Caco-2 (cell line): ENCODE data around the gene CDH10. TPM values are rescaled to one million over a fixed set of nuclear protein-coding genes. Genes with fewer than 3 reads are reported as not detected.

Source experiments
- BruUV-seq: library from RNA; stranded (reverse); fragments of 400-500 nt; replicated peaks from 2 replicates; lab custom pipeline; 2021; lab: Mats Ljungman, UMichigan
- CTCF ChIA-PET: fragments of 300-600 bp; sonication (Branson Sonifier 250); formaldehyde crosslinking; loops from one replicate; lab custom pipeline; 2022; ENCODE audit warnings: antibody characterized with exemption; lab: Charles Lee
- POLR2A ChIA-PET: fragments of 300-600 bp; sonication (Branson Sonifier 250); formaldehyde crosslinking; loops from one replicate; lab custom pipeline; 2022; ENCODE audit warnings: antibody characterized with exemption; lab: Charles Lee
- DNase-seq, 2 experiments: peaks; one replicate each; pipeline versions ENCODE4 v3.0.0 to v3.0.0-alpha.2; 2020 to 2022
- H3K27me3 ChIP-seq: replicated peaks from 2 replicates; pipeline ENCODE4 v1.6.0; 2011; ENCODE audit warnings: low read length; ENCODE audit not compliant: control insufficient read depth, insufficient read depth
- H3K36me3 ChIP-seq: 2 replicates; pipeline ENCODE4 v1.5.1; 2011; ENCODE audit warnings: low read length; ENCODE audit not compliant: control insufficient read depth, insufficient read depth
- H3K4me1 ChIP-seq: fragments of 250-450 bp; sonication (Bioruptor Pico); 2 replicates; pipeline ENCODE4 v1.5.1; 2020; ENCODE audit warnings: mild to moderate bottlenecking
- H3K4me3 ChIP-seq: 2 replicates; pipeline ENCODE4 v1.5.1; 2011; ENCODE audit warnings: low read depth, mild to moderate bottlenecking, control low read depth, low read length
- H3K9me3 ChIP-seq: fragments of 250-450 bp; sonication (Bioruptor Pico); 2 replicates; pipeline ENCODE4 v1.5.1; 2020; ENCODE audit warnings: mild to moderate bottlenecking, moderate library complexity
- H3K27ac Mint-ChIP-seq: one replicate; pipeline ENCODE4 v1.8.0; 2022; ENCODE audit warnings: mixed read lengths; ENCODE audit not compliant: unreplicated experiment
- H3K27me3 Mint-ChIP-seq: one replicate; pipeline ENCODE4 v1.8.0; 2022; ENCODE audit warnings: mixed read lengths; ENCODE audit not compliant: insufficient read depth, unreplicated experiment
- H3K36me3 Mint-ChIP-seq: one replicate; pipeline ENCODE4 v1.8.0; 2022; ENCODE audit warnings: mild to moderate bottlenecking, mixed read lengths; ENCODE audit not compliant: insufficient read depth, unreplicated experiment
- H3K4me1 Mint-ChIP-seq: one replicate; pipeline ENCODE4 v1.8.0; 2022; ENCODE audit warnings: low read depth, mixed read lengths; ENCODE audit not compliant: unreplicated experiment
- H3K4me3 Mint-ChIP-seq: one replicate; pipeline ENCODE4 v1.8.0; 2022; ENCODE audit warnings: mild to moderate bottlenecking, moderate library complexity, mixed read lengths; ENCODE audit not compliant: unreplicated experiment
- H3K9me3 Mint-ChIP-seq: one replicate; pipeline ENCODE4 v1.8.0; 2022; ENCODE audit warnings: mixed read lengths; ENCODE audit not compliant: unreplicated experiment
- intact Hi-C: fragments of 100-400 bp; cut with micrococcal nuclease; formaldehyde crosslinking; loops from one replicate; pipeline ENCODE4 v1.10.0; 2022; ENCODE audit not compliant: unreplicated experiment
- total RNA-seq: library from RNA; stranded (reverse); gene quantifications from 2 replicates; pipeline ENCODE4 v1.2.3, GENCODE V29; 2022
- TF ChIP-seq, protein P1 (sequence below), 2 experiments: fragments of 200-600 bp in 1 of 2; IDR thresholded peaks; 1 replicate in 1 of 2; 2 replicates in 1 of 2; pipeline versions ENCODE4 v1.5.1 to v1.8.0; 2011 to 2022; ENCODE audit warnings: antibody characterized with exemption in 1 of 2, control low read depth in 1 of 2, inconsistent platforms in 1 of 2, low read depth in 1 of 2, low read length in 1 of 2, mild to moderate bottlenecking in 1 of 2, moderate library complexity in 1 of 2; ENCODE audit not compliant: insufficient read depth in 1 of 2, severe bottlenecking in 1 of 2, unreplicated experiment in 1 of 2

CDH10 gene
- total RNA-seq, 1 experiment from 2014 or later, result not detected

DNA sequence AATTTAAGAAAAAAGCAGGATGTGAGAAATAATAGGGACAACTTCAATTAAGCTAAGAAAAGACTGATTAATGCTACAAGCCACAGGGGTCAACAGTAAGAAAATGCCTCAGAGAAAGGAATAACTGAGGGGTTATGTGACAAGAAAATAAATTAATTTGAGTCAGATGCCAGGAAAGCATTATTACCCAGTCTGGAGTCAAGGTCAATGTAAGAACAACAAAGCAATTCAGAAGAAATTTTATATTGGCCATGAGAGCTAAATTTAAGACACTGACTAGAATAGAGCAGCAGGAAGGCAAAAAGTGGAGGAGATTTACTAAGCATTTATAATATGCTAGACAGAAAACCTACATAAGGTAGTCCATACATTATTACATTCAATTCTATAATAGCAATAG lies 73.5 kb downstream of the CDH10 start:
- H3K36me3 Mint-ChIP-seq, result no peaks in the 10 kb centered on the region
- H3K4me1 ChIP-seq, result no peaks in the 10 kb centered on the region
- no peaks in the 10 kb centered on the region for H3K9me3 Mint-ChIP-seq
- no peaks in the 10 kb centered on the region; the same call in 1 of the 2 replicates for H3K9me3 ChIP-seq
- intact Hi-C loops, result no loop called here
- no peaks in the 10 kb centered on the region for H3K4me1 Mint-ChIP-seq
- no peak for DNase-seq
- no TSS peak for BruUV-seq
- TF ChIP-seq, protein P1, sequence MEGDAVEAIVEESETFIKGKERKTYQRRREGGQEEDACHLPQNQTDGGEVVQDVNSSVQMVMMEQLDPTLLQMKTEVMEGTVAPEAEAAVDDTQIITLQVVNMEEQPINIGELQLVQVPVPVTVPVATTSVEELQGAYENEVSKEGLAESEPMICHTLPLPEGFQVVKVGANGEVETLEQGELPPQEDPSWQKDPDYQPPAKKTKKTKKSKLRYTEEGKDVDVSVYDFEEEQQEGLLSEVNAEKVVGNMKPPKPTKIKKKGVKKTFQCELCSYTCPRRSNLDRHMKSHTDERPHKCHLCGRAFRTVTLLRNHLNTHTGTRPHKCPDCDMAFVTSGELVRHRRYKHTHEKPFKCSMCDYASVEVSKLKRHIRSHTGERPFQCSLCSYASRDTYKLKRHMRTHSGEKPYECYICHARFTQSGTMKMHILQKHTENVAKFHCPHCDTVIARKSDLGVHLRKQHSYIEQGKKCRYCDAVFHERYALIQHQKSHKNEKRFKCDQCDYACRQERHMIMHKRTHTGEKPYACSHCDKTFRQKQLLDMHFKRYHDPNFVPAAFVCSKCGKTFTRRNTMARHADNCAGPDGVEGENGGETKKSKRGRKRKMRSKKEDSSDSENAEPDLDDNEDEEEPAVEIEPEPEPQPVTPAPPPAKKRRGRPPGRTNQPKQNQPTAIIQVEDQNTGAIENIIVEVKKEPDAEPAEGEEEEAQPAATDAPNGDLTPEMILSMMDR (IDR thresholded peaks at IDR 0.05; ENCODE audit: insufficient read depth in 1 of 2, low read depth in 1 of 2, low read length in 1 of 2, severe bottlenecking in 1 of 2, unreplicated experiment in 1 of 2), result no peak
- H3K4me3 ChIP-seq, result no peak overlapping the region
- ChIA-PET POLR2A (no interaction called here), CTCF (no interaction called here)
- no peak overlapping the region for H3K27ac Mint-ChIP-seq
- H3K36me3 ChIP-seq, result no peaks in the 10 kb centered on the region
- H3K4me3 Mint-ChIP-seq, result no peak overlapping the region
- H3K27me3 Mint-ChIP-seq, result no peaks in the 10 kb centered on the region
- no peaks in the 10 kb centered on the region for H3K27me3 ChIP-seq

- POLR2A ChIA-PET, result no interaction called here
- intact Hi-C loops, result no loop called here
- Histone ChIP-seq H3K4me1 (no peaks in the 10 kb centered on the region), H3K9me3 (no peaks in the 10 kb centered on the region; the same call in 1 of the 2 replicates), H3K27me3 (no peaks in the 10 kb centered on the region), H3K36me3 (no peaks in the 10 kb centered on the region), H3K4me3 (no peak overlapping the region)
- CTCF ChIA-PET, result no interaction called here
- Mint-ChIP-seq H3K36me3 (no peaks in the 10 kb centered on the region), H3K9me3 (no peaks in the 10 kb centered on the region), H3K27me3 (peaks cover 4% of the 10 kb centered on the region), H3K27ac (no peak overlapping the region), H3K4me1 (no peaks in the 10 kb centered on the region), H3K4me3 (no peak overlapping the region)
- no peak for DNase-seq
- no TSS peak for BruUV-seq
- TF ChIP-seq, protein P1 (IDR thresholded peaks at IDR 0.05; ENCODE audit: insufficient read depth in 1 of 2, low read depth in 1 of 2, low read length in 1 of 2, severe bottlenecking in 1 of 2, unreplicated experiment in 1 of 2), result no peak
Measured at GRCh38 chr5:24566933-24567332, 77.8 kb downstream of the CDH10 start.

- no peak overlapping the region for H3K4me3 ChIP-seq
- Mint-ChIP-seq H3K27me3 (peaks cover 3% of the 10 kb centered on the region), H3K4me1 (no peaks in the 10 kb centered on the region), H3K4me3 (no peak overlapping the region), H3K9me3 (no peaks in the 10 kb centered on the region), H3K36me3 (no peaks in the 10 kb centered on the region), H3K27ac (no peak overlapping the region)
- no peaks in the 10 kb centered on the region for H3K9me3 ChIP-seq
- no peaks in the 10 kb centered on the region for H3K27me3 ChIP-seq
- intact Hi-C loops, result no loop called here
- BruUV-seq, result no TSS peak
- no peak for DNase-seq
- POLR2A ChIA-PET, result no interaction called here
- no peaks in the 10 kb centered on the region for H3K4me1 ChIP-seq
- no peaks in the 10 kb centered on the region for H3K36me3 ChIP-seq
- CTCF ChIA-PET, result no interaction called here
- TF ChIP-seq, protein P1 (IDR thresholded peaks at IDR 0.05; ENCODE audit: insufficient read depth in 1 of 2, low read depth in 1 of 2, low read length in 1 of 2, severe bottlenecking in 1 of 2, unreplicated experiment in 1 of 2), result no peak
Measured at GRCh38 chr5:24555229-24555628, 89.5 kb downstream of the CDH10 start.
